Right ventricle myocardium superior (tissue), 1 donor: ENCODE data around the gene HDAC4. TPM values are rescaled to one million over a fixed set of nuclear protein-coding genes. Genes with fewer than 3 reads are reported as not detected.

Experiments used
- ATAC-seq: fragments of 200-7000 bp; cut with Tn5 transposase; one replicate; pipeline ENCODE4 v1.9.1; 2020; ENCODE audit warnings: mild to moderate bottlenecking; ENCODE audit not compliant: poor library complexity
- DNase-seq: peaks from one replicate; pipeline ENCODE4 v3.0.0-alpha.2; 2020
- intact Hi-C: fragments of 100-400 bp; cut with DNase I; formaldehyde crosslinking; loops from one replicate; pipeline ENCODE4 v1.11.2; 2022
- total RNA-seq: library from RNA; stranded (reverse); fragmentation: NEBNext Ultra II Directional; extraction: Animal tissue kit (Norgen Biotek cat#: 25700); gene quantifications from one replicate; pipeline ENCODE4 v1.2.1, GENCODE V29; 2021
- donor health status: DM: no; HTN: yes; CAD: no; lungs with severe emphysema.

Gene HDAC4
- total RNA-seq, 1 donor from 2014 or later: 24.9 TPM

DNA sequence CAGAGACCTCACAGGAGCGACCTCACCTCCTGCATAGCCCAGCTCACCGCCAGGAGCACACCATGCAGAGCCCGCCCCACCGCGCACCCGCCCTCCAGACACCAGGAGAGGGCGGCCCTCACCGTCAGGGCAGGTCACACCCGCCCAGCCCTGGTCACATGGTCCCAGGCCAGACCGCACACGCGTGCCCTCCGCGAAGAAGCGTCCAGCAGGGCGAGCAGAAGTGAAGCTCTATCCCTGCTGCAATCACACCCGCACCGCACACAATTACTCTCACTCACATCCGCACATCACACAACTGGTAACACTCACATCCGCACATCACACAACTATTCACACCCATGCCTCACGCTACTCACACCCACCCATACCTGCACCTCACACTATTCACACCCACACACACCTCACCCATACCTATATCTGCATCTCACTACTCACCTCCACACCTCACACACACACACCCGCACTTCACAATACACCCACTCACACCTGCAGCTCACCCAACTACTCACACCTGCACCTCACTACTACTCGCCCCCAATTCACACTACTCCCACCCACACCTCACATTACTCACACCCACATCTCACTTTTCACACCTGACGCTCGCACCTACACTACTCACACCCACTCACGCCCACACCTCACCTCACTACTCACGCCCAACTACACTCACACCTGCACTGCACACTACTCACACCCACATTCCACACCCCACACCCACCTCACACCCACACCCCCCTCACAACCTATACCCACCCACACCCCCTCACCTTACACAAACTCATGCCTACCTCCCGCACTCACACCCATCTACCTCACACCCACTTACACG is 242.0 kb downstream of the HDAC4 start:
- no peak for DNase-seq
- no peak for ATAC-seq
- intact Hi-C loops: no loop called here

DNA sequence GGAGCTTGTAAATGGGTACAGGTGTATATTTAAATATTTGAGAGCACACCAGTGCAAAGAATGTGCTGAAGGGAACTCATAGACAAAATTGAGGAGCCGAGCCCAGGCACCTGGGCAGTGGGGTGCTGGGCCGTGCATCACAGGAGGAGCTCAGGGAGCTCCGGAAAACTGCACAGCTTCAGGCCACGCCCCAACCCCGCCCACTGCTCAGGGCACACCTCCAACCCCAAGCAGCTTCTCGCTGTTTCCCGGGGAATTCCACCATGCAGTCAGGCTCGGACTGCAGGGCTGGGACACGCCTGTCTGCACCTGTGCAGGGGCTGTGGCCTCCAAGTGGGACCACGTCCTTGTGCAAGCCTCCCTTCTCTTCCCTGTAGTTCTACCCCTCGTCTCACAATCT is 243.0 kb downstream of the HDAC4 start:
- DNase-seq (no peak), ATAC-seq (peak; percentile 42)
- intact Hi-C loops: no loop called here

DNA sequence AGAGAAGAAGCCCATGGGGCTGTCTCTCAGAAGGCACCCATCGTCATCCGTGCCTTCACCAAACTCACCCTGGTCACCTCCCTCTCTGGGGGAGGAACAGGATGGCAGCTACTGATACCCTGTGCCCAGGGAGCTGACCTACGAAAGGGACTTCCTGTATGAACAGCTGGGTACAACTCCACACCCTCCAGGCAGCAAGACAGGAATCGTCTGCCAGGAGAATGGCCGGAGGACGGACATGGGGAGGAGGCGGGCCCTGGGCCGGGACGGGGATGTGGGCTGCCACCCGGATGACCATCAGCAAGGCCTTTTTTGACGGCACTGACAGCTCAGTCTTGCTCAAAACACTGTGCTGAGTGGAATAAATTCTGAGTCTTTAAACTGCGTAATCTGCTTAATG is 243.6 kb downstream of the HDAC4 start:
- DNase-seq (no peak), ATAC-seq (no peak)
- intact Hi-C loops: no loop called here

DNA sequence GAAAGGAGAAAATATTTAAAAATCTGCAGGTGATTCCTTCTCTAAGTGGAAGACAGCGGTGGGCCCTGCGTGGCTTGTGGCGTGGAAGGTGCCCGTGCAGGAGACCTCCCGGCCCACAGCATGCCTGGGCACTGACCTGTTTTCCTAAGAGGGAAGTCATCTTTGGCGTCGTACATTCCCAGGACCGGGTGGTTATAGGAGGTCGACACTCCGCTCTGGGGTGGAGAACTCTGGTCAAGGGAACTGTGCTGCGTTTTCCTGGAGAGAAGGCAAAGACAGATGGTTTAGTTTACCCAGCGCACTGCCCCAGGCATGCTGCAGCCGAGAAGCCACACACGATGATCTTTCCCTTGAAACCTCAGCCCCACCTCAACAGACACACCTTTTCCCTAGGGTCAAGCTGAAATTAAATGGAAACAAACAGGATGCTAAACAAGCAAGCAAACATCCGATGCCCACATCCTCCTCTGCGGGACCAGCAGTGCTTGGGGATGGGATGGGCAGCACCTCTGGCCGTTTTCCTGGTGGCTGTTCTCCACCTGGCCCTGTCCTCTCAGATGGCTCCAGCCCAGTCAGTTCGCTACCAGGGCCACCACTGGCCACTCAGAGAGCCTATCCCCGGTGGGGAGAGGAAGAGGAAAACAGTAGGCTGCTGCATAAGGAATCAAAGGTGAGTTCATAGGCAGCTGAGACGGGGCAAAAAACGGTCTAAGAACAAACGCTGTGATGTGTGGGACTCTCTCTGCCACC is 244.1 kb downstream of the HDAC4 start:
- ATAC-seq: no peak
- intact Hi-C loops: no loop called here
- DNase-seq: no peak

DNA sequence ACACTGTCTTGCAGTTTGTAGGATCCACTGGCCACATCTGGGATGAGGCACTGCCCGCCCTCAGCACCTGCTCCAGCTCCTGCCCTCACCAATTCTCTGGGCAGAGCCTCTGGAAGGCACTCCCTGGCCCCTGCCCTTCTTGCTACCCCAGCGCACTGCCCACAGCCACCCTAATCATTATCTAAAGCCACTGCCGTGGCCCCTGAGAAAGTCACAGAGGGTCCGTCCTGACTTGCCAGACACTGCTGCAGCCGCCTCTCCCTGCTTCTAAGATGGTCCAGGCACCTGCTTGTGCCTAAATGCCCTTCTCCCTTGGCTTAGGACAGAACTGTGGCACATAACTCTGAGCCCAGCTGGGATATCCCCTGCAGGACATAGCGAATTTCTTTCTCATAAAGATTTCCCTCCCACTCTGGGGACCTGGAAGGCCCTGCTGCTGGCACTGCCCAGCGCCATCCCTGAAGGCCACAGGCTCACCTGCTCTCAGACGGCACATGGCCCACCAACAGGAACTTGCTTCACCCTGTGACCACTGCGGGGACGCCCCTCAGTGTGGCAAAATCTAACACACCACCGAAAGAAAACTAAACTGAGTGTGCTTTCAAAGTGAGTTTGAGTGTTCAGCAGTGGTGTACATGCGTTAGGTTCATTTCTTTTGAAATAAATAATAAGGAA is 244.9 kb downstream of the HDAC4 start:
- intact Hi-C loops: no loop called here

DNA sequence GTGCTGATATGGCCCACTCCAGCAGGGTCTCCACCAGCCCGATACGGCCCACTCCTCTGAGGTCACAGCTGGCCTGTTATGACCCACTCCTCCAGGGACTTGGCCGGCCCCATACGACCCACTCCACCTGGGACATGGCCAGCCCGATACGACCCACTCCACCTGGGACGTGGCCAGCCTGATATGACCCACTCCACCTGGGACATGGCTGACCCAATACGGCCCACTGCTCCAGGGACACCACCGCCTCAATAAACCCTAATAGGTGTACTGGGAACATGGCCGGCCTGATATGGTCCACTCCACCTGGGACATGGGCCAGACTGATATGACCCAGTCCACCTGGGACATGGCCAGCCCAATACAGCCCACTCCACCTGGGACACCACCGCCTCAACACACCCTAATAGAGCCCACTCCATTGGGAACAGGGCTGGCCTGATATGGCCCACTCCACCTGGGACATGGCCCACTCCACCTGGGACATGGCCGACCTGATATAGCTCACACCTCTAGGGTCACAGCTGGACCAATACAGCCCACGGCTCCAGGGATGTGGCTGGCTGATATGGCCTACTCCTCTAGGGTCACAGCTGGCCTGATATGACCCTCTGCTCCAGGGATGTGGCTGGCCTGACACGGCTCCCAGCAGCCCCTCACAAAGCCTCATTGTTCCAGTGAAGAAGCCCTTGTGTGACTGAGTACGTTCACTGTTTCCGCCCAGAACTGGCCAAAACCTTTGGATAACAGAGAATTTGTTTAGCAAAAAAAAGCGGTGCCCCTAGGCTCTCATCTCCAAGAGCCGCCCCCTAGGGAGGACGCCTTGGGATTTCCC is 245.6 kb downstream of the HDAC4 start:
- intact Hi-C loops: no loop called here
- DNase-seq: no peak
- no peak for ATAC-seq

More for the DNA sequence above, 244.9 kb downstream of the HDAC4 start:
- DNase-seq (no peak), ATAC-seq (no peak)

DNA sequence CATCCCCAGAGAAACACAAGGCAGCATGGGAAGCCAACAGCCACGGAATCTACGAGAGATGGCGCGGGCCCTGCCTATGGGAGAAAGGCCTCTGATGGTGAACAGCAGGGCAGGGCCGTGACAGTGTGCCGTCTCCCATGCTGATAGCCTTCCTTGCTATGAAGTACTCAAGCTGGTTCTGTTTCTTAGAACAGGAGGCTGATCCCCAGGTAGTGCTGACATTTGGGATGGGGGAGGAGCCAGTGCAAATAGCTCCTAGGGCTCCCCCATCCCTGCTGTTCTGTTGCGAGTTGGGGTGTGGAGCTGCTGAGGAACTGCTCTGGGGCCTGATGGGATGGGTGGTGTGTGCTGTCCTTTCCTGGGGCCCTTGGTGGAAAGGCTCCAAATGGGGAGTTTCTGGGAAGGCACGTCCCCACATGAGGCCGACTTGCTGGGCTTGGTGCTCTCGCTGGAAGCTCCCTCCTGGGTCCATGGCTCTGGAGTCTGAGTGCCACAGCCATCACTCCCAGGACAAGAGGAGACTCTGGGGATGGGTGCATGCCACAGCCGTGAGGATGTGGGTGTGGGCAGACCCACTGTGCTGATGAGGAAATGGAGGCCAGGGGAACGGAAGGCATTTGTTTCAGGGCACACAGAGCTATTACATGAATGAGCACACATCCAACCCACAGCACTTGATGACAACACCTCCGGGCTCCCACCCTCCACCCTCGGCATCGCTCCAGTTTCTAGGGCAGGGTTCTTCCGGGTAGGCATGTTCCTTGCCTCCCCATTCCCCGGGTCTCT is 246.8 kb downstream of the HDAC4 start:
- intact Hi-C loops: no loop called here
- DNase-seq: no peak

DNA sequence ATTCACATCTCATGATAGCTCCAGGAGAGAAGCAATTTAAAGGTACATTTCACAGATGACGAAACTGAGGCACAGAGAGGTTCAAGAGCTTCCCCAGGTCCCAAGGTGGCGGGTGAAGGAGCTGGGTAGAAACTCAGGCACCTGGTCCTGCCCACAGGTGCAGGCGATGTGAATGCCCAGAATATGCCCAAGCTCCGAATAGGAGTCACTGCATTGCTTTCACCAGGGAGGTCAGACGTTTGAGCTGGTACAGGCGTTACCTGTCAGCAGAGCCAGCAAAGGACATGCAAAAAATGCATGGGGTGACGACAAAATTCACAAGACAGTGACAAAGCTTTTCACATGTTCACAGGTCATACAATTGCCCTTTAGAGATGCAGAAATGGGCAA is 247.9 kb downstream of the HDAC4 start:
- intact Hi-C loops: no loop called here
- no peak for ATAC-seq
- DNase-seq: no peak

More for the DNA sequence above, 246.8 kb downstream of the HDAC4 start:
- ATAC-seq: no peak

DNA sequence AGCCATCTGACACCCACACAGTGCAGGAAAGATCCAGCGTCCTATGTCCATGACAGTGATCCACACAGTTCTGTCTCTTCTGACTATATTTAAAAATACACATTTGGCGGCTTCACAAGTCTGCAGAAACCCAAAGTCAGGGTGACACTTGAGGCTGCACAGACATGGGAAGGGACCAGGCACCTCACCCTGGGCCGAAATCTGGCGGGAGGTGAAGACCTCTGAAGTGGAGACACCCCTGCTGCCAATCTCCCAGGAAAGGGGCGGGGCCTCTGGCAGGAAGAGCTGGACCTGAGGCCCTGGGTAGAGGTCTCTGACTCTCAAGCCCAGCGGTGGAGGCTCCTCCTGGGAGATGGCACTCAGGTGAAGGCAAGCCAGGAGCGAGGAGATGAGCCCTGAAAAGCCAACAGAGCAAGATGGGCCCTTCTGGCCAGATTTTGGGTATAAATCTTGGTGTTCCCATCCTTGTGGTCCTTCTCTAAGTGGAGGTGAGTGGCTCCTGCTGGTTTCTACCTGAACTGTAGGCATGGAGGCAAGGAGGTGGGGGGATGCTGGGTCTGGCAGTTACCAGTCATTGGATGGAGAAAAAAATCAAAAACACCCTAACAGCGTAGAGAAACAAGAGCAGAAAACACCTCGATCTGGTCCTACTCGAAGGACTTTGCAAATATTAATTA is 248.4 kb downstream of the HDAC4 start:
- DNase-seq (no peak), ATAC-seq (peak; percentile 68)
- intact Hi-C loops: no loop called here

DNA sequence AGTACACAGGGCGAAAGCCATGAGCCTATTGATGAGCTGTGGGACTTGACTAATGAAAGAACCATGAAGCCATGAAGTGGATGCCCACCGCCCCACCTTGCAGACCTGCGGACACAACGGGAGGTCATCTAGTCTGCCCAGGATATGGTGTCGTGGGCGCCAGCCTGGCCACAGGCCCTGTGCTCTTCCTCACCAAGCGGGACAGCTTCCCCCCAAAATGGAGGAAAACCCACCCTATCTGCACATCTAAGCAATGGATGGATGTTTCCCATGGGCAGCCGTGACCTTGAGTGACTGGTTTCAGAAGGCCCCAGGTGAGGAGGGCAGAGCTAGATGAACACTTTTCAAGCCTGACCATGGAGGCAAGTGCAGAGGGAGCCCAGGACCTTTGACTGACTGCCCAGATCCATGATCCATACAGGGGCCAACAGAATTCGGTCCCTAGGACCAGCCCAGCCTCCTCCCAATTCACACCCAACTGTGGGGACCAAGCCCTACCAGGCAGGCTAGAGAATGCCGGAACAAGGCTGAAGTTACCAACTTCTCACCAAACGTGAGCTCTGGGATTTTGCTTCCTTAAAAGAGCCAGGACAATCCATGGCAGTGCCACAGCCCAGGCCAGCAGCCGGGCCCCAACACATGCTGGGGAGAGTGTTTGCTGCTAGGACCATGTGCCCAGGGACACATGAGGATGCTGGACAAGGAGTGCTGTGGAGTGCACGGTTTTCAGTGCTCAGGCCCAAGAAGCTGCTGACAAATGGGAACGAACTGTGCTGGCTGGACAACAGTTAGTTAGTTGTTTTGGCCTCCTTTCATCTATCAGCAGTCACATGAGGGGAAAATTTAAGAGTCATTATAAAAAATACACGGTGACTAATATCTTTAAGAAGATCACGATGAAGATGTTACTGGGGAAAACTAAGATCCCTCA is 249.4 kb downstream of the HDAC4 start:
- DNase-seq (no peak), ATAC-seq (peak; percentile 61)
- intact Hi-C loops: no loop called here

DNA sequence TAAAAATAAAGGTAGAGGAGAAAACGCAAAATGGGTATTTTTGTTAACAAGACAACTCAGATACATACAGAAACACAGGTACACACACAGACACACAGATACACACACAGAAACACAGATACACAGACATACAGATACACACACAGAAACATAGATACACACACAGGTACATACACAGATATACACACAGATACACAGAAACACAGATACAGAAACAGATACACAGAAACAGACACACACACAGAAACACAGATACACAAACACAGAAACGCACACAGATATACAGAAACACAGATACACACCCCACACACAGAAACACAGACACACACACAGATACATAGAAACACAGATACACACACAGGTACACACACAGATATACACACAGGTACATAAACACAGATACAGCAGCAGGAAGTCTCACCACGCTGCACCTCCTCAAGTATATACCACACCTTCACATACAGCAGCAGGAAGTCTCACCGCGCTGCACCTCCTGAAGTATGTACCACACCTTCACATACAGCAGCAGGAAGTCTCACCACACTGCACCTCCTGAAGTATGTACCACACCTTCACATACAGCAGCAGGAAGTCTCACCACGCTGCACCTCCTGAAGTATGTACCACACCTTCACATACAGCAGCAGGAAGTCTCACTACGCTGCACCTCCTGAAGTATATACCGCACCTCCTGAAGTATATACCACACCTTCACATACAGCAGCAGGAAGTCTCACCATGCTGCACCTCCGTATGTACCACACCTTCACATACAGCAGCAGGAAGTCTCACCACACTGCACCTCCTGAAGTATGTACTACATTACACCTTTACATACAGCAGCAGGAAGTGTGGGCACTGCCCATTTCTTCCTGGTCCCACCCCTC is 250.5 kb downstream of the HDAC4 start:
- no peak for DNase-seq
- ATAC-seq: no peak
- intact Hi-C loops: no loop called here

DNA sequence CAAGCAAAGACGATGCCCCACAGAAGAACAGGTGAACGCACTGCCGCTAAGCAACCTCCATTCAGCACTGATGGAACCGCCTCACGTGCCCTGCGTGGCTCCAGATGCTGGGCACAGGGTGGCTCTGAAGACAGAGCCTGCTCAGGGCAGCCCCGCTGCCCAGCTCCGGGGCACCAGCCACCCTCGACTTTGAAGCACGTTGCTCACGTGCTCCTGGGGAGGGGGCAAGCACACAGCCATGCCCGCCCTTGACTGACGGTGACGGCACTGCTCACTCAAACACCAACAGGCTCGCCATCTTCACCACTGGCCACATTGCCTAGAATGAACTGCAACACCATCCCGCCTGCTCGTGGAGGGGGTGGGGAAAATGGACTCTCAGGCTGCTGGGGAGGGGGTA is 251.3 kb downstream of the HDAC4 start:
- no peak for ATAC-seq
- intact Hi-C loops: no loop called here
- DNase-seq: no peak

DNA sequence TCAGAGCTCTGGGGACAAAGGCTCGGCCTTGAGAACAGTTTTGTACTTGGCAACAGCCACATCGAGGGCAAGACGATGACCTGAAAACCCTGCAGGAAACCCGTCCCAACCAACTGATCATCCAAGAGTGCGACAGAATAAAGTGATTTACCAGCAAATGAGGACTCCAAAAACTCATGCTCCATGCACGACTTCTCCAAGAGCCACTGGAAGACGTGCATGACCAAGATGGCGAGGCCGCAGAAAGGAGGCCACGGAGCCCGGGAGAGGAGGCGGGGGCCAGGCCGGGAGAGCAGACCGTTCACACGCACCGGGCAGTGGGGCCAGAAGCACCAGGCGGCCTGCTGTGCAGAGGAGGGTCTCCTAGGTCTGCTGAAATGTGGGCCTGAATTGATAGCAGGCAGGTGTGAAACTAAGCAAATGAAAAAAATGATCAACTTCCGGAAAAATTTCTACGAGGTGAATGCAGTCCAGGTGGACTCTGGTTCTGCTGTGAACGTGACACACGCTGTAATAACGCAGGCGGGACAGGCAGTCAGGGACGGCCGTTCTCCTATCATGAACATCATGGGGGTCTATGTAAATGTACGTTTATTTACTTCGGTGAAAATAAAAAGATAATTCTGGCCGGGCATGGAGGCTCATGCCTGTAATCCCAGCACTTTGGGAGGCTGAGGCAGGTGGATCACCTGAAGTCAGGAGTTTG is 252.2 kb downstream of the HDAC4 start:
- ATAC-seq (no peak), DNase-seq (no peak)
- intact Hi-C loops: no loop called here

DNA sequence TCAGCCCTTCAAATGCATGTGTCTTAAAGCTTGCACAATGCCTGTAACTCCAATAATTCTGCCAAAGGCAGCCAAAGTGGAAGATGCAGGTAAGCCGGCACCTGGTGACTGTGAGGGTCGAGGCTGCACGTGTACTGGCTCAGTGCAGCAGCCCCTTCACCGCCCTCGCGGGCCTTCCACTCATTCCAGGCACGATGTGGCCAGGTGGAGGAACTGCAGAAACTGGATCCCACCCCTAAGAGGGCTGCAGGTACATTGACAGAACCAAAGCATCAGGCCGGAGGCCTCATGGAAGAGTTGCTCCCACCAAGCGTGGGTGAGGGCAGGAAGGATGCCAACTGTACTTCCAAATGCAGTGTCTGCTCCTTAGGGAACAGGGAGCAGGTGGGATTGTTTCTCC is 253.4 kb downstream of the HDAC4 start:
- DNase-seq: no peak
- no peak for ATAC-seq
- intact Hi-C loops: no loop called here

DNA sequence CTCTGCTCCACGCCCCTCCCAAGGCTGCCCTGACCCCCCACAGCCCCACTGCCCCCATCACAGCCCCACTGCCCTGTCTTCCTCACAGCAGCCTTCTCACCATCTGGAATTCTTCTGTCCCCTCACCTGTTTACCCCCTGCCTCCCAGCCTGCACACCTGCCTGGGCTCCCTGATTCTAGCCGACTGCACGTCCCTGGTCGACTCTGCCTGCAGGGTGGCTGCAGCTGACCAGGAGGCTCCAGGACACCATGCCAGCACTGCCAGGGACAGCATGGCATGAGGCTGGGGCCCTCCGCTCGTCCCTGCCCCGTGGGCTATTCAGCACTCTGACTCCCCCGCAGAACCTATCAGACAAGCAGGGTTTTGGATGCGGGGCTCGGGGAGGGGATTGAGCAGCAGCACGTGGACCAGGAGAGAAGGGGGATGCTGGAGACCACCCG is 254.1 kb downstream of the HDAC4 start:
- DNase-seq (no peak), ATAC-seq (no peak)
- intact Hi-C loops: no loop called here
